ENCODE results near the gene BNIPL. TPM values are rescaled to one million over a fixed set of nuclear protein-coding genes. Genes with fewer than 3 reads are reported as not detected.

BNIPL gene
- total and polyA plus RNA-seq, 2 of the 13 experiments (the other 11 are each of a cell fraction or from before 2014, with no cell fraction given): 0.40 to 1.1 TPM

- no peak for TF ChIP-seq ZNF276 (CRISPR knock-in tag; IDR thresholded peaks at IDR 0.05; ENCODE audit: low read depth)
- TF ChIP-seq ZNF281 (CRISPR knock-in tag; IDR thresholded peaks at IDR 0.05; ENCODE audit: borderline replicate concordance): no peak
- no peak for TF ChIP-seq UBTF (CRISPR knock-in tag; IDR thresholded peaks at IDR 0.05)
Observed at GRCh38 chr1:151043163-151043562, 6.8 kb downstream of the BNIPL start (continued).

GRCh38 chr1:151047591-151047924 lies 11.2 kb downstream of the BNIPL start, which contains the start of gene C1orf56:
Gene C1orf56, plus strand, starts transcription at chr1:151047751. Its CDS starts 97 bp downstream, at chr1:151047848.
- DNase-seq (ENCODE audit: low spot score) (peak; percentile 43), FAIRE-seq (peak; percentile 66), ATAC-seq (peak; percentile 89)
- H3K9ac ChIP-seq (ENCODE audit: insufficient read depth, low read depth, low read length): peak within 1 kb of the TSS; percentile 70
- H2AFZ ChIP-seq (ENCODE audit: low read length): peak within 1 kb of the TSS; percentile 89
- H3K9me3 ChIP-seq (ENCODE audit: low read length): no peaks in the 10 kb centered on the region
- H3K36me3 ChIP-seq (replicated peaks in 1 of 2; ENCODE audit: control insufficient read depth in 1 of 2, insufficient read depth in 2 of 2, low read length in 2 of 2): 0 out of 5 replicates have a peak, but pooled peaks cover 0 to 4% of the 10 kb centered on the region in 2 experiments
- POLR2A ChIA-PET: interaction anchor here (1.1 to 4.1 kb wide), 6 partner anchors 11 to 234 kb away, joined by 3 to 23 read pairs (median 13); partner anchors contain the start of genes ANXA9, CDC42SE1, MINDY1 and MLLT11
- 0% methylated on average over 3 of the region's 29 CpGs for WGBS (ENCODE audit: low lambda C conversion rate)
- no TSS peak for BruUV-seq (replicated peaks)
- no peaks in the 10 kb centered on the region for H3K27me3 ChIP-seq (ENCODE audit: control insufficient read depth in 1 of 2, insufficient read depth in 2 of 2, low read length in 2 of 2)
- peak within 1 kb of the TSS; percentile 59 for H3K27ac ChIP-seq (ENCODE audit: extremely low read length, insufficient read depth, low read length)
- CTCF ChIA-PET (ENCODE audit: low intra/inter-chr PET ratio, low total read pairs): interaction anchor here (1.8 kb wide), 1 partner anchor 68 kb away, joined by 6 read pairs; no protein-coding TSS in a partner anchor
- no peaks in the 10 kb centered on the region for H3K79me2 ChIP-seq (ENCODE audit: insufficient read depth, low read length)
- peak within 1 kb of the TSS; percentile 91 for H3K4me2 ChIP-seq (ENCODE audit: low read depth, low read length)
- peaks cover 41% of the 10 kb centered on the region for H3K4me1 ChIP-seq (ENCODE audit: insufficient read depth, low read length)
- H4K20me1 ChIP-seq (ENCODE audit: insufficient read depth, low read length): no peaks in the 10 kb centered on the region
- intact Hi-C loops (cut with micrococcal nuclease; ENCODE audit: unreplicated experiment) (loop anchor here (5.0 kb wide), 1 partner anchor 40 kb away; the partner anchor contains the start of genes MINDY1 and PRUNE1), in situ Hi-C loops (cut with HindIII; ENCODE audit: extremely low pct_ligation_motif_present, low pct_unique_long_range_greater_than_20kb) (no loop called here)
- peak within 1 kb of the TSS; percentile 75 to 79 (median 77) for H3K4me3 ChIP-seq (replicated peaks in 1 of 3; ENCODE audit: insufficient read depth in 1 of 3, low read depth in 2 of 3, low read length in 3 of 3)
- TF ChIP-seq XRCC5 (optimal IDR thresholded peaks at IDR 0.05; ENCODE audit: low read length) (peak; percentile 47), E2F1 (CRISPR knock-in tag; IDR thresholded peaks at IDR 0.05) (no peak), MED8 (CRISPR knock-in tag; IDR thresholded peaks at IDR 0.05; ENCODE audit: insufficient replicate concordance) (no peak), ELF1 (CRISPR knock-in tag; IDR thresholded peaks at IDR 0.05) (no peak), RXRA (CRISPR knock-in tag; IDR thresholded peaks at IDR 0.05) (no peak), ZNF749 (CRISPR knock-in tag; IDR thresholded peaks at IDR 0.05; ENCODE audit: borderline replicate concordance) (no peak)
